ENCODE data around the gene SERPINB10. TPM values are rescaled to one million over a fixed set of nuclear protein-coding genes. Genes with fewer than 3 reads are reported as not detected.

The SERPINB10 gene
- total and polyA plus RNA-seq, 2 of the 8 experiments (the other 6 are each of a cell fraction or from before 2014, with no cell fraction given) = not detected

- TF ChIP-seq RAD21 (IDR thresholded peaks at IDR 0.05 in 1 of 2, conservative IDR thresholded peaks at IDR 0.05 in 1 of 2; ENCODE audit: low read depth in 2 of 2, low read length in 2 of 2) = no peak
- TF ChIP-seq KDM4A (IDR thresholded peaks at IDR 0.05; ENCODE audit: low read depth, low read length, severe bottlenecking) = no peak
- no peak for TF ChIP-seq SIX5 (IDR thresholded peaks at IDR 0.05; ENCODE audit: low read depth, low read length)
- no peak for TF ChIP-seq TCF12 (IDR thresholded peaks at IDR 0.05; ENCODE audit: low read depth, low read length)
These were observed 20.3 kb upstream of the SERPINB10 start, which contains the start of gene SERPINB2 (continued) for GRCh38 chr18:63887424-63887823.

Measured in H1 (cell line).